Gastrocnemius medialis (tissue), 4 donors: Measurements from ENCODE around the gene C1orf35.

ENCODE experiments used
- CTCF ChIP-seq, 5 experiments: fragments of 450-650 bp in 3 of 5; fragments of 200-600 bp in 2 of 5; sonication (generic) in 2 of 5; IDR thresholded peaks in 4 of 5; conservative IDR thresholded peaks in 1 of 5; 1 replicate in 4 of 5; 2 replicates in 1 of 5; pipeline ENCODE4 v1.5.1; 2016 to 2019; ENCODE audit warnings: antibody characterized with exemption in 5 of 5, mild to moderate bottlenecking in 3 of 5, moderate library complexity in 3 of 5
- POLR2A ChIP-seq, 2 donors: fragments of 450-650 bp; IDR thresholded peaks; one replicate each; pipeline ENCODE4 v1.6.1; 2017; ENCODE audit warnings: antibody characterized with exemption in 2 of 2, mild to moderate bottlenecking in 2 of 2, moderate library complexity in 2 of 2

GRCh38 chr1:228085287-228085951, 17.7 kb downstream of the C1orf35 start:
- TF ChIP-seq CTCF (IDR thresholded peaks at IDR 0.05 in 4 of 5, conservative IDR thresholded peaks at IDR 0.05 in 1 of 5) (no peak), POLR2A (IDR thresholded peaks at IDR 0.05) (no peak)
